Chondrocyte (in vitro differentiated cells): ENCODE data around the gene FER1L5. TPM values are rescaled to one million over a fixed set of nuclear protein-coding genes. Genes with fewer than 3 reads are reported as not detected.

ENCODE experiments used
- DNase-seq: peaks from one replicate; pipeline ENCODE4 v3.0.0; 2021; ENCODE audit warnings: mixed read lengths, low spot score
- H3K27ac Mint-ChIP-seq: one replicate; pipeline ENCODE4 v1.8.0; 2021; ENCODE audit warnings: mild to moderate bottlenecking, moderate library complexity, mixed read lengths; ENCODE audit not compliant: unreplicated experiment
- H3K27me3 Mint-ChIP-seq: 2 replicates; pipeline ENCODE4 v1.8.0; 2021; ENCODE audit warnings: low read depth, mixed read lengths
- H3K36me3 Mint-ChIP-seq: 2 replicates; pipeline ENCODE4 v1.8.0; 2021; ENCODE audit warnings: low read depth, mixed read lengths
- H3K4me1 Mint-ChIP-seq: 2 replicates; pipeline ENCODE4 v1.8.0; 2021; ENCODE audit warnings: low read depth, mild to moderate bottlenecking, mixed read lengths
- H3K4me3 Mint-ChIP-seq: one replicate; pipeline ENCODE4 v1.8.0; 2021; ENCODE audit warnings: mild to moderate bottlenecking, moderate library complexity, mixed read lengths; ENCODE audit not compliant: unreplicated experiment
- H3K9me3 Mint-ChIP-seq: 2 replicates; pipeline ENCODE4 v1.8.0; 2021; ENCODE audit warnings: low read depth, mixed read lengths
- CTCF ChIP-seq: fragments of 200-600 bp; sonication (generic); IDR thresholded peaks from 2 replicates; pipeline ENCODE4 v1.5.0; 2021; ENCODE audit warnings: antibody characterized with exemption, mild to moderate bottlenecking, moderate library complexity
- total RNA-seq: library from RNA; stranded (reverse); gene quantifications from 3 replicates; pipeline ENCODE4 v1.2.1, GENCODE V29; 2021

FER1L5 gene
- total RNA-seq, 1 donor from 2014 or later: not detected

GRCh38 chr2:96710985-96711384, 68.4 kb downstream of the FER1L5 start:
- H3K4me1 Mint-ChIP-seq: no peaks in the 10 kb centered on the region
- no peak overlapping the region for H3K27ac Mint-ChIP-seq
- no peak overlapping the region for H3K4me3 Mint-ChIP-seq
- TF ChIP-seq CTCF: no peak
- no peak for DNase-seq
- H3K9me3 Mint-ChIP-seq: peaks cover 9% of the 10 kb centered on the region
- peaks cover 49% of the 10 kb centered on the region for H3K36me3 Mint-ChIP-seq
- no peaks in the 10 kb centered on the region for H3K27me3 Mint-ChIP-seq

GRCh38 chr2:96715658-96716057, 73.1 kb downstream of the FER1L5 start:
- Mint-ChIP-seq H3K9me3 (no peaks in the 10 kb centered on the region), H3K4me1 (no peaks in the 10 kb centered on the region), H3K27ac (no peak overlapping the region), H3K27me3 (no peaks in the 10 kb centered on the region), H3K4me3 (no peak overlapping the region), H3K36me3 (peaks cover 25% of the 10 kb centered on the region)
- no peak for DNase-seq
- TF ChIP-seq CTCF: no peak

- Mint-ChIP-seq H3K36me3 (peaks cover 17% of the 10 kb centered on the region), H3K27me3 (no peaks in the 10 kb centered on the region), H3K9me3 (no peaks in the 10 kb centered on the region), H3K27ac (no peak overlapping the region), H3K4me3 (no peak overlapping the region), H3K4me1 (no peaks in the 10 kb centered on the region)
- no peak for DNase-seq
- TF ChIP-seq CTCF: no peak
These were observed 73.8 kb downstream of the FER1L5 start for GRCh38 chr2:96716388-96716787.

GRCh38 chr2:96726131-96726530, 83.6 kb downstream of the FER1L5 start:
- no peak overlapping the region for H3K27ac Mint-ChIP-seq
- no peak for DNase-seq
- H3K4me1 Mint-ChIP-seq: peaks cover 15% of the 10 kb centered on the region
- no peaks in the 10 kb centered on the region for H3K27me3 Mint-ChIP-seq
- H3K36me3 Mint-ChIP-seq: peaks cover 22% of the 10 kb centered on the region
- H3K9me3 Mint-ChIP-seq: no peaks in the 10 kb centered on the region
- H3K4me3 Mint-ChIP-seq: no peak overlapping the region
- TF ChIP-seq CTCF: no peak

- no peak for DNase-seq
- TF ChIP-seq CTCF: no peak
- Mint-ChIP-seq H3K9me3 (no peaks in the 10 kb centered on the region), H3K27me3 (no peaks in the 10 kb centered on the region), H3K27ac (no peak overlapping the region), H3K4me1 (peaks cover 15% of the 10 kb centered on the region), H3K36me3 (peaks cover 24% of the 10 kb centered on the region), H3K4me3 (no peak overlapping the region)
These were observed 84.9 kb downstream of the FER1L5 start for GRCh38 chr2:96727431-96727830.
